Naive thymus-derived CD4-positive, alpha-beta T cell (primary cell): ENCODE measurements around the gene ATRN. TPM values are rescaled to one million over a fixed set of nuclear protein-coding genes. Genes with fewer than 3 reads are reported as not detected.
A peak's percentile ranks its signal among the peaks of the same experiment; 100 is the strongest.

Experiments used
- ATAC-seq: fragments of 150-1000 bp; cut with Tn5 transposase; 2 replicates; pipeline ENCODE4 v1.10.0; 2021; ENCODE audit warnings: mild to moderate bottlenecking, moderate library complexity
- CTCF ChIA-PET: fragments of 350-600 bp; sonication (Branson Sonifier 250); formaldehyde crosslinking; loops from one replicate; lab custom pipeline; 2021; ENCODE audit warnings: antibody characterized with exemption; lab: Charles Lee
- POLR2A ChIA-PET: fragments of 350-600 bp; sonication (Branson Sonifier 250); formaldehyde crosslinking; loops from one replicate; lab custom pipeline; 2021; ENCODE audit warnings: antibody characterized with exemption, inconsistent platforms; lab: Charles Lee
- DNase-seq, 9 donors: peaks; one replicate each; pipeline versions ENCODE4 v3.0.0 to v3.0.0-alpha.2; 2020 to 2022; ENCODE audit warnings: mixed read lengths in 1 of 9
- H3K27ac ChIP-seq: one replicate; pipeline ENCODE4 v1.7.0; 2013; ENCODE audit warnings: mild to moderate bottlenecking, low read depth, low read length, moderate library complexity
- H3K27me3 ChIP-seq, 2 donors: one replicate each; pipeline ENCODE4 v1.7.0; 2013; ENCODE audit warnings: low read length in 2 of 2, mild to moderate bottlenecking in 2 of 2, moderate library complexity in 2 of 2; ENCODE audit not compliant: control insufficient read depth in 2 of 2, insufficient read depth in 2 of 2
- H3K36me3 ChIP-seq, 3 experiments: 1 replicate in 2 of 3; 2 replicates in 1 of 3; pipeline ENCODE4 v1.7.0; 2013; ENCODE audit warnings: low read length in 3 of 3, mild to moderate bottlenecking in 3 of 3, moderate library complexity in 1 of 3; ENCODE audit not compliant: insufficient read depth in 3 of 3, control insufficient read depth in 2 of 3
- H3K4me1 ChIP-seq, 2 donors: one replicate each; pipeline ENCODE4 v1.7.0; 2013; ENCODE audit warnings: low read length in 2 of 2, mild to moderate bottlenecking in 2 of 2, moderate library complexity in 1 of 2; ENCODE audit not compliant: control insufficient read depth in 2 of 2, insufficient read depth in 2 of 2
- H3K4me3 ChIP-seq: 2 replicates; pipeline ENCODE4 v1.7.0; 2013; ENCODE audit warnings: mild to moderate bottlenecking, low read length
- H3K9me3 ChIP-seq, 3 experiments: 1 replicate in 2 of 3; 2 replicates in 1 of 3; pipeline ENCODE4 v1.7.0; 2013; ENCODE audit warnings: low read length in 3 of 3; ENCODE audit not compliant: control insufficient read depth in 2 of 3
- H3K27ac Mint-ChIP-seq, 9 donors: one replicate each; pipeline ENCODE4 v1.8.0; 2020 to 2022; ENCODE audit warnings: mixed read lengths in 9 of 9, mild to moderate bottlenecking in 8 of 9, moderate library complexity in 5 of 9, inconsistent platforms in 2 of 9
- H3K27me3 Mint-ChIP-seq, 5 donors: one replicate each; pipeline ENCODE4 v1.8.0; 2021 to 2022; ENCODE audit warnings: mixed read lengths in 5 of 5, mild to moderate bottlenecking in 1 of 5
- H3K36me3 Mint-ChIP-seq, 5 donors: one replicate each; pipeline ENCODE4 v1.8.0; 2020 to 2022; ENCODE audit warnings: mixed read lengths in 5 of 5, mild to moderate bottlenecking in 3 of 5, inconsistent platforms in 1 of 5
- H3K4me1 Mint-ChIP-seq, 7 donors: one replicate each; pipeline ENCODE4 v1.8.0; 2020 to 2022; ENCODE audit warnings: mixed read lengths in 7 of 7, mild to moderate bottlenecking in 3 of 7, inconsistent platforms in 1 of 7
- H3K4me3 Mint-ChIP-seq, 10 donors: one replicate each; pipeline ENCODE4 v1.8.0; 2020 to 2022; ENCODE audit warnings: mild to moderate bottlenecking in 10 of 10, mixed read lengths in 10 of 10, moderate library complexity in 6 of 10, inconsistent platforms in 2 of 10
- H3K9me3 Mint-ChIP-seq, 11 donors: one replicate each; pipeline ENCODE4 v1.8.0; 2020 to 2022; ENCODE audit warnings: mixed read lengths in 11 of 11, mild to moderate bottlenecking in 4 of 11, inconsistent platforms in 1 of 11, moderate library complexity in 1 of 11
- intact Hi-C, 2 donors: fragments of 100-400 bp; cut with micrococcal nuclease; formaldehyde crosslinking; loops; one replicate each; pipeline ENCODE4 v1.15.1; 2023
- polyA plus RNA-seq, 2 donors: library from polyadenylated mRNA; unstranded; fragments of 300-500 nt; fragmentation: Illumina TruSeq; gene quantifications; one replicate each; pipeline ENCODE4 v1.2.3, GENCODE V29; 2021
- total RNA-seq, 6 experiments: library from RNA in 5 of 6; stranded (reverse) in 5 of 6; gene quantifications; 1 replicate in 5 of 6; 2 replicates in 1 of 6; pipeline ENCODE4 v1.2.3 and lab custom pipeline; 2021 to 2026

Gene ATRN
- total and polyA plus RNA-seq, 7 experiments from 2014 or later: 9.2 to 17.5 (median 12.9) TPM

GRCh38 chr20:3661814-3662665 is 191.2 kb downstream of the ATRN start:
- CTCF ChIA-PET: no interaction called here
- H3K4me3 Mint-ChIP-seq: peak overlapping the region in 1 of 10 donors; percentile 34

GRCh38 chr20:3663031-3663701 is 192.3 kb downstream of the ATRN start, which contains the start of gene GFRA4:
Gene GFRA4, minus strand, starts transcription at chr20:3663399. Its CDS starts 0 bp downstream, at chr20:3663399.
- peaks cover 0 to 2% (median 0%) of the 10 kb centered on the region in 11 donors for H3K9me3 Mint-ChIP-seq
- no peaks in the 10 kb centered on the region for H3K36me3 ChIP-seq

More at GRCh38 chr20:3661814-3662665, 191.2 kb downstream of the ATRN start:
- no peak overlapping the region for H3K27ac Mint-ChIP-seq
- POLR2A ChIA-PET: no interaction called here
- Histone ChIP-seq H3K36me3 (no peaks in the 10 kb centered on the region), H3K4me3 (no peak overlapping the region), H3K27me3 (peaks cover 0 to 2% of the 10 kb centered on the region in 2 donors), H3K4me1 (peaks cover 7 to 11% of the 10 kb centered on the region in 2 donors), H3K9me3 (no peaks in the 10 kb centered on the region), H3K27ac (no peak overlapping the region)
- peaks cover 7 to 21% (median 19%) of the 10 kb centered on the region in 7 donors for H3K4me1 Mint-ChIP-seq
- intact Hi-C loops: no loop called here
- peaks cover 0 to 2% (median 0%) of the 10 kb centered on the region in 11 donors for H3K9me3 Mint-ChIP-seq
- ATAC-seq: no peak
- H3K36me3 Mint-ChIP-seq: no peaks in the 10 kb centered on the region
- DNase-seq: no peak
- H3K27me3 Mint-ChIP-seq: peaks cover 22 to 52% (median 28%) of the 10 kb centered on the region in 5 donors

GRCh38 chr20:3663858-3664257 is 193.0 kb downstream of the ATRN start:
- Mint-ChIP-seq H3K27ac (no peak overlapping the region), H3K4me1 (peaks cover 7 to 26% (median 19%) of the 10 kb centered on the region in 7 donors), H3K9me3 (peaks cover 0 to 2% (median 0%) of the 10 kb centered on the region in 11 donors), H3K4me3 (no peak overlapping the region), H3K36me3 (no peaks in the 10 kb centered on the region), H3K27me3 (peaks cover 22 to 53% (median 25%) of the 10 kb centered on the region in 5 donors)
- Histone ChIP-seq H3K36me3 (no peaks in the 10 kb centered on the region), H3K4me3 (no peak overlapping the region), H3K27me3 (peaks cover 0 to 2% of the 10 kb centered on the region in 2 donors), H3K4me1 (peaks cover 7 to 11% of the 10 kb centered on the region in 2 donors), H3K27ac (no peak overlapping the region), H3K9me3 (no peaks in the 10 kb centered on the region)
- intact Hi-C loops: no loop called here
- POLR2A ChIA-PET: no interaction called here
- DNase-seq (no peak), ATAC-seq (no peak)
- CTCF ChIA-PET: no interaction called here

More at GRCh38 chr20:3663031-3663701, 192.3 kb downstream of the ATRN start, which contains the start of gene GFRA4:
- no peak for DNase-seq
- H3K36me3 Mint-ChIP-seq: no peaks in the 10 kb centered on the region
- no peak within 1 kb of the TSS for H3K27ac Mint-ChIP-seq
- Histone ChIP-seq H3K27ac (no peak within 1 kb of the TSS), H3K9me3 (no peaks in the 10 kb centered on the region), H3K4me1 (peaks cover 7 to 11% of the 10 kb centered on the region in 2 donors), H3K27me3 (peaks cover 0 to 2% of the 10 kb centered on the region in 2 donors), H3K4me3 (no peak within 1 kb of the TSS)
- no peak within 1 kb of the TSS for H3K4me3 Mint-ChIP-seq
- ChIA-PET CTCF (no interaction called here), POLR2A (no interaction called here)
- ATAC-seq: no peak
- peaks cover 7 to 26% (median 21%) of the 10 kb centered on the region in 7 donors for H3K4me1 Mint-ChIP-seq
- H3K27me3 Mint-ChIP-seq: peaks cover 22 to 53% (median 28%) of the 10 kb centered on the region in 5 donors
- intact Hi-C loops: no loop called here

- intact Hi-C loops: no loop called here
Observed at GRCh38 chr20:3667434-3668037, 196.7 kb downstream of the ATRN start.

GRCh38 chr20:3669710-3670367 is 199.0 kb downstream of the ATRN start:
- H3K4me1 ChIP-seq: peaks cover 7 to 11% of the 10 kb centered on the region in 2 donors
- H3K4me3 ChIP-seq: no peak overlapping the region
- H3K27ac ChIP-seq: no peak overlapping the region
- intact Hi-C loops: no loop called here
- ChIA-PET CTCF (no interaction called here), POLR2A (no interaction called here)
- no peak overlapping the region for H3K4me3 Mint-ChIP-seq
- H3K27me3 Mint-ChIP-seq: peaks cover 14 to 51% (median 28%) of the 10 kb centered on the region in 5 donors
- H3K9me3 ChIP-seq: no peaks in the 10 kb centered on the region
- peak overlapping the region in 1 of 9 donors; percentile 43 for H3K27ac Mint-ChIP-seq
- DNase-seq (no peak), ATAC-seq (no peak)
- no peaks in the 10 kb centered on the region for H3K36me3 ChIP-seq
- H3K4me1 Mint-ChIP-seq: peaks cover 7 to 27% (median 17%) of the 10 kb centered on the region in 7 donors
- H3K36me3 Mint-ChIP-seq: peaks cover 0 to 4% (median 0%) of the 10 kb centered on the region in 5 donors
- no peaks in the 10 kb centered on the region for H3K9me3 Mint-ChIP-seq
- H3K27me3 ChIP-seq: no peaks in the 10 kb centered on the region

More at GRCh38 chr20:3667434-3668037, 196.7 kb downstream of the ATRN start:
- Mint-ChIP-seq H3K4me3 (peak overlapping the region in 2 of 10 donors; percentile 21 to 44), H3K4me1 (peaks cover 7 to 23% (median 15%) of the 10 kb centered on the region in 7 donors), H3K9me3 (no peaks in the 10 kb centered on the region), H3K27ac (peak overlapping the region in 1 of 9 donors; percentile 5), H3K36me3 (no peaks in the 10 kb centered on the region), H3K27me3 (peaks cover 9 to 53% (median 21%) of the 10 kb centered on the region in 5 donors)
- CTCF ChIA-PET: no interaction called here
- H3K27ac ChIP-seq: no peak overlapping the region
- DNase-seq (no peak), ATAC-seq (no peak)
- H3K36me3 ChIP-seq: no peaks in the 10 kb centered on the region
- POLR2A ChIA-PET: no interaction called here
- H3K9me3 ChIP-seq: no peaks in the 10 kb centered on the region
- H3K4me3 ChIP-seq: no peak overlapping the region
- H3K27me3 ChIP-seq: no peaks in the 10 kb centered on the region
- H3K4me1 ChIP-seq: peaks cover 7 to 11% of the 10 kb centered on the region in 2 donors

GRCh38 chr20:3670511-3670910 is 199.7 kb downstream of the ATRN start:
- DNase-seq (no peak), ATAC-seq (no peak)
- Mint-ChIP-seq H3K27ac (no peak overlapping the region), H3K27me3 (peaks cover 20 to 57% (median 35%) of the 10 kb centered on the region in 5 donors), H3K36me3 (peaks cover 0 to 4% (median 0%) of the 10 kb centered on the region in 5 donors), H3K4me1 (peaks cover 7 to 24% (median 15%) of the 10 kb centered on the region in 7 donors), H3K9me3 (peaks cover 0 to 1% (median 0%) of the 10 kb centered on the region in 11 donors), H3K4me3 (no peak overlapping the region)
- intact Hi-C loops: no loop called here
- Histone ChIP-seq H3K27me3 (no peaks in the 10 kb centered on the region), H3K4me3 (no peak overlapping the region), H3K27ac (no peak overlapping the region), H3K36me3 (no peaks in the 10 kb centered on the region), H3K9me3 (no peaks in the 10 kb centered on the region), H3K4me1 (peaks cover 7 to 8% of the 10 kb centered on the region in 2 donors)
- POLR2A ChIA-PET: no interaction called here
- CTCF ChIA-PET: no interaction called here
